NCI-H187 (cell line): ENCODE measurements around the gene WRAP73.
"Not testable (repeated sequence)": the region's sequence is repeated elsewhere in the genome, so short reads cannot be mapped to it uniquely, and the experiment has no call there.

ENCODE experiments used
- DNase-seq, 2 experiments: peaks; one replicate each; lab custom pipeline; 2025; lab: John Stamatoyannopoulos, UW

The WRAP73 gene

DNA sequence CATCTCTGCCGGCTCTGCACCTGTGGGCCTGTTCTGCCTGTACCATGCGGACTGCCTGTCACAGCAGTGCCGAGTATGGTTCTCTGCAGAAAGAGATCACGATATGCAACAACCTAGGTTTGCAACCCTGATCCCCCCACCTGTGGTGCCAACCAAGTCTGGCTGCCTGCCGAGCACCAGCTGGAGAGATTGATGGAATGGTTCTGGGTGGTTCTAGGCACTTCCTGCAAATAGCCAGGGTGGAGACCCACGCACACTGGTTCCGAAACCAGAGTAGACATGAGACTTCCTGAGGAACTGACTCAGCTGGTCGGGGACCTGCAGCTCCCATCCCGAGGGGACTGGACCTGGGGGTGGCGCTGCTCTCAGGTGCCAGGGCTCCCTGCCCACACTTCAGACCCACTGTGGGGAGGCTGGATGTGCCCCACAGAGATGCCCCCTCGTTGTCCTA, 19.7 kb downstream of the WRAP73 start:
- no peak for DNase-seq

DNA sequence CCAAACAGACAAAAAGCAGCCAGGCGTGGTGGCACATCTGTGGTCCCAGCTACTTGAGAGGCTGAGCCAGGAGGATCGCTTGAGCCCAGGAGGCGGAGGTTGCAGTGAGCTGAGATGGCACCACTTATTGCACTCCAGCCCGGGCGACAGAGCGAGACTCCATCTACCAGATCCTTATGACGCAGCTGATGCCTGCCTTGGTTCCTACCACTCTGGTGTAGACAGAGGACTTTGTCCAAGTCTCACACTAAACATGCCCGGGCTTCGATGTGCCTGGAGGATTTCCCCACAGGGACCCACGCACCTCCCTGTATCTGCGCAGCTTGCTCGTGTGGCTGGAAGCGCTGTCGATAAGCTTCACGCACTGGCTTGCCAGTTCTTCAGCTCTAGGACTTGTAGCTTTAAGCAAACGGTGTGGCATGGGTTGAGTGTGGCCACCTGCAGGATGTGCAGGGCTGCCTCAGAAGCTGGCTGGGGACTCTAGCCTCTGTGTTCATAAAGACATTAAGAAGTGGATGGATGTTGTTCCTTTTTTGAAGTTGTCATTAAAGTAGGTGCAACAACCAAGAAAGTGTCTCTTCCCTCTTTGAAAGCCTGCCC, 20.2 kb downstream of the WRAP73 start:
- DNase-seq, result no peak

DNA sequence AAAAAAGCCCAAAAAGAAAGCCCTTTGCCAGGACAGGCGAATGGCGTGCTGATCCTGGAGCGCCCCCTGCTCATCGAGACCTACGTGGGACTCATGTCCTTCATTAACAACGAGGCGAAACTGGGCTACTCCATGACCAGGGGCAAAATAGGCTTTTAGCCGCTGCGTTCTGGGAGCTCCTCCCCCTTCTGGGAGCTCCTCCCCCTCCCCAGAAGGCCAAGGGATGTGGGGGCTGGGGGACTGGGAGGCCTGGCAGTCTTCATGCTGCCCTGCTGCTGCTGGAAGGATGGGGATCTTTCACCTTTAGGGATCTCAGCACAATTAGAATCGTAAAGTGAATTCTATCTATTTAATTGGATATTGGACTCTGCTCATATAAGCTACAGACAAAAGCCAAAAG, 21.5 kb downstream of the WRAP73 start:
- no peak for DNase-seq

DNA sequence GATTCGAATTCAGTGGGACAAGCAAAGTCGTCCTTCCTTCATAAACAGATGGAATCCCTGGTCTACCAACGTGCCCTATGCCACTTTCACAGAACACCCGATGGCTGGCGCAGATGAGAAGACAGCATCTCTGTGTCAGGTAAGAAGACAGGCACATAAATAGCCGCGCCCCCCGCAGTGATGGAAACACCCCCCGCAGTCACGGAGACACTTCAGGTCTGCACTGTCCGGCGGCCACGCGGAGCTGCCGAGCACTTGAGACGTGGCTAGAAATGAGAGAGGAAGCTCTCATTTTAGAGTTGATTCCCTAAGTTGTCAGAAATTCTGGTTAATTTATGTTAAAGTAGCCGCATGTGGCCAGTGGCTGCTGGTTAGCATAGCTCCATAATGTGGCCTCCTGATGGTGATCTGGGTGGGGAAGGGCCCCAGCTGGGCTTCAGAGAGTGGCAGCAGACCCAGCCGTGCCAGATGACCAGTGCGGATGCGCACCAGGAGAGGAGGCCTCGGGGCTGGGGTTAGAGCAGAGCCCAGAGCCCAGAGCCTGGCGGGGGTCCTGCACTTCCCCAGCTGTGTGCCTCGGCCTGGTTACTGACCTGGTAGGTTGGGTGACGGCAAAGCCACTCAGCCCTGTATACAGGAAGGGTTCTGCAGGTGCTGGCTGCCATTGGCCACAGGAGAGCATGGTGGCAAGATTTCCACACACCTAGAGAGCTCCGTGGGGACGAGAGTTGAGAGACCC, 22.2 kb downstream of the WRAP73 start:
- DNase-seq, result no peak

DNA sequence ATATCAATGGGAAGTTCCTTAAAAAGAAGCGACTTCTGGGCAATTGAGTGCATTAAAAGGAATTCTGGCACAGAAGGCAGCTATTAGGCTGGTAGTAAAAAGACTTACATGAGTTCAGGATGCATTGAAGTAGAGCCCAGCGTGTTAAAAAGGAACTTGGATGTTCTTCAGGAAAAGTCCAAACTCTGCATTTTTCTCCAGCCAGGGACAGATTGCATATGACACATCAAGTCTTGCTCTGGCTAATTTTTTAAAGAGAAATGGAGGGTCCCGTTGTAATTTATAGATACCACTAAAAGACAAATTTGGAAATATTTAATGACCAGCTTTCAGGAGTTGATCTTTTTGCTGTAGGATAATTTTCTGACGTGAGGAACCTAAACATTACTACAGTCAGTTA, 23.9 kb downstream of the WRAP73 start:
- DNase-seq, result no peak

DNA sequence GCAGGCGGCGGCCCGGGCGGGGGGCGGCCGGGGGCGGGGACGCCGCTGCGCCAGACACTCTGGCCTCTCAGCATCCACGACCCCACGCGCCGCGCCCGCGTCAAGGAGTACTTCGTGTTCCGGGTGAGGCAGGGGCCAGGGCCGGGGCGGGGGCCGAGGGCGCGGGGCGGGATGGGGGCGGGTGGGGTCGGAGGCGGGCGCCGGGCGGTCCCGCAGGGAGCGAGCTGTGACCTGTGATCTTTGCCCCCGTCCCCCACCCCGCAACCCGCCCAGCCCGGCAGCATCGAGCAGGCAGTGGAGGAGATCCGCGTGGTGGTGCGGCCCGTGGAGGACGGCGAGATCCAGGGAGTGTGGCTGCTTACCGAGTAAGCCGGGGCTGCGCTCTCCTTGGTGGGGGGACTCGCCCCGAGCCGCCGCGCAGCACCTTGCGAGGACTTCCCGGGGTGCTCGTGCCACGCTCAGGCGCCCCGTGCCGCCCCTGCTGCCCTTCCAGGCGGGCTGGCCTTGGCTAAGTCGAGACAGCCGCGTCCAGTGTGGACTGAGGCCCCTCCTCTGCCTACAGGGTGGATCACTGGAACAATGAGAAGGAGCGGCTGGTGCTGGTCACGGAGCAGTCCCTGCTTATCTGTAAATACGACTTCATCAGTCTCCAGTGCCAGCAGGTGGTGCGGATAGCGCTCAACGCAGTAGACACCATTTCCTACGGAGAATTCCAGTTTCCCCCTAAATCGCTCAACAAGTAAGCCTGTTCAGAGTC, 24.6 kb downstream of the WRAP73 start:
- DNase-seq, result no peak

DNA sequence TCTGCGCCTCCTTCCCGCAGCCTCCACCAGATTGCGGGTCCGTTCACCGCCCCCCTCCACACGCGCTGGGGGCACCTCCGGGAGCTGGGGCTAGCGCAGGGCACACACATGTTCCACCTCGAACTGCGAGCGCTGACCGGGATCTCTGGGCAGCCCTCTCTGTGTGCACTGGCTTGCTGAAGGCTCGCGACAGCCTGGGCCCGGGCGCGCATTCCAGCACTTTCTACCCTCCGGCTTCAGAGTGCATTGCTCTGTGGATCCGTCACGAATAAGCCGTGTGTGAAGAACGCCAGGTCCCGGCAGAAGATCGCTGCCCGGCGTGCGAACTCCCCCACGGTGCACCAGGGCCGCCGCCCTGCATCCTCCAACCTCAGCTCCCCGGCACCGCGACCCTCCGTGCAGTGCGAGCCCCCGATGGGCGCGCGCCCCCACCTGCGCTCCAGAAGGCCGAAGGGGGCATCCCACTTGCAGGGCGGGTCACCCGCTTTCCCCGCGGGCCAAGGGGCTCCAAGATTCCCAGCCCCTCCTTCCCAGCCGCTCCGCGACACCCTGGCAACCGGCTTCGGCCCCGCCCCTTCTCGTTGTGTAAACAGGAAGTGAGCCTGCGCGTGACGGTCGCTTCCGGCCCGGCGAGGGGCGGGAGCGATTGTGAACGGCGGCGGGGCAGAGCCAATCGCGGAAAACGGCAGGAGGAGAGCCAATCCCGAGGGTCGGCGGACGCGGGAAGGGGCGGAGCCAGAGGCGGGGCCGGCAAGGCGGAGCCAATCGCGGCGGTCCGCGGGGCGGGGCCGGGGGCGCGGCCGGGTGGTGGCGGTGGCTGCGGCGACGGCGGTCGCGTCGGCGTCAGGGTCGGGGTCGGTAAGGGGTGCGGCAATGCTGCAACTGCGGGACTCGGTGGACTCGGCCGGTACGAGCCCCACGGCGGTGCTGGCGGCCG, 25.4 kb downstream of the WRAP73 start, which contains the start of gene TPRG1L:
Gene TPRG1L (plus strand): TSS at position 816 of the 937 bp plus-strand sequence. CDS start 58 bp downstream, at position 874.
- peak; percentile 66 to 86 for DNase-seq

DNA sequence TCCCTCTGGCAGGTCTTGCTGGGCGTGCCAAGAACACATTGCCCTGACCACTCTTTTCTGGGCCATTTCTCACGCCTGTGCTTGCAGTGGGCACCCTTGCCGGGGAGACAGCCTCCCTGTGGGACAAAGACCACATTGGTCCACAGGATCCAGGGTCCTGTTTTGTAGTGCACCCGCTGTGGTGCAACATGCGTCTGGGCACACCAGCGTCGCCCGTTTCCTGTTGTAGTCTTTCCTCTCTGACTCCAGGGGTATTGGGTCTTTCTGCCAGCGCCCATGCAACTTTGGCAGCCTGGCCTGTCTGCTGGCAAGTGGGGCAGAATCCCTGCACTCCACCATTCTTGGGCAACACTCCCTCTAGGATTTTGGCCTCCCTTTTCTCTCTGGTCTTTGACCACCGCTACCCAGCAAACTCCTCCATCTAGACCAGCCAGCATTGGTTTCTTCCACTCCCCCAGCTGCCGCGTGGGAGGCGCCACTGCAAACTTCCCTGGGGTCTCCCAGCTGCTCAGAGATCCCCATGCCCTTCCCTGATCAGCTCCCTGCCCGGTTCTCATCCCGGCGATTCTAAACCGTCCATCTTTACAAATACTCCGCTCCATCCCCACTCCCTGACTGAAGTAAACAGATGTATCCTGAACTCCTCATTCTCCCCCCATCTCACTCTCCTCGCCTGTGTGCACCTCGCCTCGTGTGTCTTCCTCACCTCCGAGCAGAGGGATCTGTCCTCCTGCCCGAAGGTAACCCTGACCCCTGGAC, 26.3 kb downstream of the WRAP73 start:
- no peak for DNase-seq

DNA sequence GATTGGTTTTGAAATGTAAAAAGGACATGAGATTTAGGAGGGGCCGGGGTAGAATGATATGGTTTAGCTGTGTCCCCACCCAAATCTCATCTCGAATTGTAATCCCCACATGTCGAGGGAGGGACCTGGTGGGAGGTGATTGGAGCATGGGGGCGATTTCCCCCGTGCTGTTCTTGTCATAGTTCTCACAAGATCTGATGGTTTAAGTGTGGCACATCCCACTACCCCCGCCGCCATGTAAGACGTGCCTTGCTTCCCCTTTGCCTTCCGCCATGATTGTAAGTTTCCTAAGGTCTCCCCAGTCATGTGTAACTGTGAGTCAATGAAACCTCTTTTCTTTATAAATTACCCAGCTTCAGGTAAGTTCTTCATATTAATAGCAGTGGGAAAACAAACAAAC, 27.8 kb downstream of the WRAP73 start:
- not testable (repeated sequence) for DNase-seq

DNA sequence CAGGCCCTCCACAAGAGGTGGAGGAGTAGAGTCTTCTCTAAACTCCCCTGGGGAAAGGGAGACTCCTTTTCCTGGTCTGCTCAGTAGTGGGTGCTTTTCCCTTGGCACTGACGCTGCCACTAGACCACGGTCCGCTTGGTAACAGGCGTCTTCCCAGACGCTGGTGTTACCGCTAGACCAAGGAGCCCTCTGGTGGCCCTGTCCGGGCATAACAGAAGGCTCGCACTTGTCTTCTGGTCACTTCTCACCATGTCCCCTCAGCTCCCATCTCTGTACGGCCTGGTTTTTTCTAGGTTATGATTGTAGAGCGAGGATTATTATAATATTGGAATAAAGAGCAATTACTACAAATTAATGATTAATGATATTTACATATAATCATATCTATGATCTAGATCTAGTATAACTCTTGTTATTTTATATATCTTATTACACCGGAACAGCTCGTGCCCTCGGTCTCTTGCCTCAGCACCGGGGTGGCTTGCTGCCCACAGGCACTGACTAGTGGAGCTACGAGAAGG, 28.7 kb downstream of the WRAP73 start:
- DNase-seq, result not testable (repeated sequence)

DNA sequence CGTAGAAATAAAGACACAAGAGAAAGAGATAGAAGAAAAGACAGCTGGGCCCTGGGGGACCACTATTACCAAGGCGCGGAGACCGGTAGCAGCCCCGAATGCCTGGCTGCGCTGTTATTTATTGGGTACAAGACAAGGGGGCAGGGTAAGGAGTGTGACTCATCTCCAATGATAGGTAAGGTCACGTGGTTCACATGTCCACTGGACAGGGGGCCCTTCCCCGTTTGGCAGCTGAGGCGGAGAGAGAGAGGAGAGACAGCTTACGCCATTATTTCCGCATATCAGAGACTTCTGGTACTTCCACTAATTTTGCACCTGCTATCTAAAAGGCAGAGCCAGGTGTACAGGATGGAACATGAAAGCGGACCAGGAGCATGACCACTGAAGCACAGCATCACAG, 29.2 kb downstream of the WRAP73 start:
- no peak for DNase-seq

DNA sequence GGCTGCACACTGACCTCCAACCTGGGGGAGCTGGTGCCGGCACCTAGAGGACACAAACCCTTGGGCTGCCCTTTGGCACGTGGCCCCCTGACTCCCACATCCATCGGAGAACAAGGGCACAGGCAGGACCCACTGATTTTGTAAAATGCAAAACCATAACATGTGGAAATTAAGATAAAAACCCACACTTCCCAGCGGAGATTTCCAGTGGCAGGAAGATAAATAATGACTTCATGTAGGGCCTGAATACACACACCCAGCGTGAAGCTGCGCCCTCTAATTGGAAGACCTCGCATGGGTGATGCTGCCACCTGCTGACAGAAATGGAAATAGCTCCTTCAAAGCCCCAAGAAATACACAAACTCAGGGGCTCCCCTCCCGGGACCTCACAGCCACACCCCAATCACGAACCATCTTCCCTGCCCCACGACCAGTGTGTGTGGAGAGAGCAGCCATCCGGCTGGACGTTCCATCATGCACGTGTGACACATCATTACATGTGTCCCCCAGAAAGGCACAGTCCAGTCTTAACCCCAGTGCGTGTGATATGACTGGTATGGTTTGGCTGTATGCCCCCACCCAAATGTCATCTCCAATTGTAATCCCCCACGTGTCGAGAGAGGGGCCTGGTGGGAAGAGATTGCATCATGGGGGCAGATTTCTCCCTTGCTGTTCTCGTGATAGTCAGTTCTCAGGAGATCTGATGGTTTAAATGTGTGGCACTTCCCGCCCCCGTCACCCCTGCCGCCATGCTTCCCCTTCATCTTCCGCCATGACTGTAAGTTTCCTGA, 30.8 kb downstream of the WRAP73 start:
- peak in 1 of 2 experiments; percentile 30 for DNase-seq

DNA sequence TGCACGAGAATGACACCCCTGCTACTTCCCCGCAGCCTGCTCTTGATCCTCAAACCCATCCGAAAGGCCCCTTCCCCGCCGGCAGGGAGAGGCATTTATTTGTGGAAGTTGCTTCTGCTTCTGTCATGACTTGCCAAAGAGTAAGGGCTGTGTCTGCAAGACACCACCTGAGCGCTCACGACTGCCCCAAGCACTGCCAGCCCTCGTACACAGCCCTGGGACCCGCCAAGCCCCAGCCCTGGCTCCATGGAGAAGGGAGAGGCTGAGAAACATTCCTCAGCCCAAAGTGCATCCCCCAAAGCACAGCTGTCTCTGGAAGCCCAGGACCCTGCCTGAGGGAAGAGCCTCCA, 31.4 kb downstream of the WRAP73 start:
- no peak for DNase-seq

DNA sequence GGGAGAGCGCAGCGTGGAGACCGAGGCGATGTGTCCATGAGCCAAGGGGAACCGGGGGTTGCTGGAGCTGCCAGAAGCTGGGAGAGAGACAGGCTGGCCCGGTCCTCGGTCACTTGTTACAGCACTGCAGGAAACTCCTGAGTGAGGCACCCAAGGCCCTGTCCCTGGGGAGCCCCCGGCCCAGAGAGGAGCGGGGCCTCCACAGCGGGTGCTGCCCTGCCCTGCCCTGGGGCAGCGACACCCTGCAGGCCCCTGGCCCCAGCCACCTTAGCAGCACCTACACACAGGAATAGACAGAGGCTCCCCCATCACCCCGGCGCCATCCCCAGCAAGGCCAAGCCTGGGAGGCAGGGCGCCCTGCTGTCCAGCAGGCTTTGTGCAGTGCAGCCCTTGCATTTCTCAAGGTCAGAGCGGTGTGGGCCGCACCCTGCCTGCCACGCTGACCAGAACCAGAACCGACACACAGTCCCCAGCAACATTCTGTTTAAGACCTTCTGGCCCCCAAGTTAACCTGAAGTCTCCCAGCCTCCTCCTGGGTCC, 32.0 kb downstream of the WRAP73 start:
- DNase-seq, result no peak

DNA sequence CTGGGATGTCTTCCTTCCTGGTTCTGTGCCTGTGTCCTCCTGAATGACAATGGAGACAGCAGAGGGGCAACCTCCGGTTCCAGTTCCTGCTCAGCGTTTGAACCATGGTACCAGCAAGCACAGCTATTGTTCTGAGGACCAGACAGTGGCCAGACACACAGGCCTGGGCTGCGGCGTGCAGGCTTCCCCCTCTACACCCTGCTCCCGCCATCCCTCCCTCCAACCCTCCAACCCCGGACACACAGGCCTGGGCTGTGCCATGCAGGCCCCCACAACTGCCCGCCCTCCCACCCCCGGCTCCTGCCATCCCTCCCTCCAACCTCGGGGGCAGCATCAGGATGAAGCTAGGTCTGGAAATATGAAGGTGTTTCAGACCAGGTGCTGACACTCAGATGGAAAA, 33.0 kb downstream of the WRAP73 start:
- DNase-seq, result no peak

DNA sequence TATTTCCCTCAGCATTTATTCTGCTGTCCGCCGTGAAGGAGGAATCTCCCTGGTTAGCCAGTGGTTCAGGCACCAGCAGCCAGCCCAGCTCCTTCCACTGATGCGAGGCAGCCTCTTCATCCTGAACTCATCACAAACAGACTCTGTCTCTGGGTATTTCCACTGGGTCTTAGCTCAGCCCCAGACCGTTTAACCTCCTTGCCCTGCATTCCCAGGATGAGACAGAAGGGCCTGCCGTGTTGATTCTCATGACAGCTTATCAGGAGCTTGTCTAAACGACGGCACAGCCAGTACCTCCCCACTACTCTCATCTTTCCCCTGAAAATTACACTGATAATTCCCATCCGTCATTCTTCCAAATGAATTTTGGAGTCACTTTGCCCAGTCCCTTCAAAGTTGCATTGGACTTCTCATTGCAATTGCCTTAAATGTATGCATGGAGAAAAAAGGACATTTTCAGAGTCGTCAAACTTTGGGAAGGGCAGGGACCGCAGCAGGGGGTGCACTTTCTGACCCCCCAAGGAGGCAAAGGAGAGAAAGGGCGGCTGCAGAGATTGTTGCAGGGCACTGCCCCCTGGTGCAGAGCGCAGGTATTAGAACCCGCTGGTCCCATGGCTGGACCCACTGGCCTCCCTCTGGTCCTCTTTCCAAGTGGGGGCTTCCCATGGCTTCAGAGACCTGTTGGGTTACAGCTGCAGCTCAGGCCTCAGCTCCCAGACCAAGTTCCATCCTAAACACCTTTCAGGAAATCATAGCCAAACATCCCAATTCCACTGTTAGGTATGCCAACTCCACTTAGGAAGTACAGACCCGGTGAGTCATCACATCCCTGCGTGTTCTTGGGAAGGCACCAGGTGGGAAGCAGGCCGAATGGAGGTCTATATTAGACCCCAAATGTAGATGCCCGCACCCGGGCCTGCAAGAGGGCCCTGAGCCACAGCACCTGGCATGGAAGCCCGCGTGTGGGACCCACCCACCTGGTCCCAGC, 34.9 kb downstream of the WRAP73 start:
- DNase-seq, result no peak

DNA sequence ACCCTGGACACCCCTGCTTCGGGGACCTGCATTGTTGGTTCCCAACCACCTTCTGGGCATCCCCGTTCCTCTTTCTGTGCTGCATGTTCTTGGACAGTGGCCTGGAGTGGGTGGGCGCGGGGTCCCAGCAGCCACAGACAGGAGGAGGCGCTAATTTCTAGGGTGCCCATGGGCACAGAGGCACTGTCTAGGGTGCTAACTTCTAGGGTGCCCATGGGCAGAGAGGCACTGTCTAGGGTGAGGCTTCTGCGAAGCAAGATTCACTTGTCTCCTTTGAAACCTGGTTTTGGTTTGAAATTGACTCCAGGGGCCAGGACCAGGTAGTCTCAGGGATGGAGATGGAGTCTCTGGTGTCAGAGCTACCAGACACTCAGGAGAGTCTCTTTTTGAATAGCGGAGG, 37.8 kb downstream of the WRAP73 start:
- DNase-seq, result no peak

DNA sequence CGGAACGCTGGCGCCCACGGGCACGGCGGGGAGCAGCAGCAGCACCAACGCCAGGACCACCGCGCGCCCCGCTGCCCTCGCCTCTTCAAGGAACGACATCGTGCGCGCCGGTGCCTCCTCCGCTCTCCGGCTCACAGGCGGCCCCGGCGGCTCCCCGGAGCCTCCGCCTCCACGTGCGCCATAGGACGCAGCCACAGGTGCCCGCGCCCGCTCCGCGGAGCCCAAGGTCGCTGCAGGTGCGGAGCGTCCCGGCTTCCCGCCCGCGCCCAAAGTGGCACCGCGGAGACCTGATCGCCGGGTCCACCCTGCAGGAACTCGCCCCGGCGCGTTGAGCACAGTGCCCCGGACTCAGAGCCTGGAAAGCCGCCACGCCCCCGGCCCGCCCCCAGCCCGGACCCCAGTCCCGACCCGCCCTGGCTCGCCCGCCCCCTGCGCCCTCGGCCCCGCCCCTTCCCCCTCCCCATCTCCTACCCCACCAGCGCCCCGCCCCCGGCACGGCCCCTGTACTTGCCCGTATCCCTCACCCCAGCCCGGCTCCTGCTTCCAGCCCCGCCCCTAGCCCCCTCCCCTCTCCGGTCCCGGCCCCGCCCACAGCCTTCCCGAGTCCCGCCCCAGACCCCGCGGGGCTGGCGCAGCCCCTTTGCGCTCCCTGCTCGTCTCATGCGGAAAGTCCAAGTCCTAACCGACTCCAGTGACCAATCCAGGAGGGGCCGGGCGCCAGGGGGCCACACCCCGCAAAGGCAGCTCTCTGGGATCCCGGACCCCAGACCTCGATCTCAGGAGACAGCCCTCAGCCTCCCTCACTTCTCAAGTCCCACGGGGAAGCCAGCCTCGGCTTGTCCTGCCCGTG, 38.5 kb downstream of the WRAP73 start, which contains the start of gene MEGF6:
Gene MEGF6 (minus strand): TSS at position 339 of the 850 bp plus-strand sequence. CDS start 240 bp downstream, at position 99.
- peak in 1 of 2 experiments; percentile 24 for DNase-seq
